Endothelial cell of umbilical vein (primary cell): Measurements from ENCODE around the gene MCU. TPM values are rescaled to one million over a fixed set of nuclear protein-coding genes. Genes with fewer than 3 reads are reported as not detected.

Experiments
- BruUV-seq: library from RNA; stranded (reverse); fragments of 400-500 nt; replicated peaks from 2 replicates; lab custom pipeline; 2021; lab: Mats Ljungman, UMichigan
- CTCF ChIA-PET: fragments of 300-600, 350-600 bp; sonication (Branson Sonifier 250); formaldehyde crosslinking; loops from one replicate; lab custom pipeline; 2021; ENCODE audit warnings: antibody characterized with exemption, inconsistent platforms; lab: Charles Lee
- POLR2A ChIA-PET: fragments of 300-600, 350-600 bp; sonication (Branson Sonifier 250); formaldehyde crosslinking; loops from one replicate; lab custom pipeline; 2021; ENCODE audit warnings: antibody characterized with exemption, inconsistent platforms; lab: Charles Lee
- DNase-seq: peaks from one replicate; pipeline ENCODE4 v3.0.0-alpha.2; 2011; ENCODE audit warnings: low read depth, low spot score
- FAIRE-seq: peaks from 2 replicates; lab custom pipeline; 2011; peaks lifted over from hg19 to GRCh38; lab: Jason Lieb, UNC
- H2AFZ ChIP-seq: 2 replicates; pipeline ENCODE4 v1.6.0; 2012; ENCODE audit warnings: low read depth, low read length, control low read depth, inconsistent platforms
- H3K27ac ChIP-seq: 2 replicates; pipeline ENCODE4 v1.5.1; 2011; ENCODE audit warnings: low read depth, mild to moderate bottlenecking, control low read depth, low read length, moderate library complexity; ENCODE audit not compliant: insufficient read depth
- H3K27me3 ChIP-seq, 2 experiments: 2 replicates each; pipeline versions ENCODE4 v1.6.0 to v1.6.1; 2011; ENCODE audit warnings: low read length in 2 of 2, mixed read lengths in 1 of 2; ENCODE audit not compliant: control insufficient read depth in 2 of 2, insufficient read depth in 2 of 2
- H3K36me3 ChIP-seq, 2 experiments: 2 replicates in 1 of 2; 3 replicates in 1 of 2; pipeline ENCODE4 v1.5.1; 2011; ENCODE audit warnings: low read length in 2 of 2, mild to moderate bottlenecking in 1 of 2, moderate library complexity in 1 of 2; ENCODE audit not compliant: control insufficient read depth in 2 of 2, insufficient read depth in 2 of 2; ENCODE audit errors: extremely low read depth in 1 of 2
- H3K4me1 ChIP-seq: 3 replicates; pipeline ENCODE4 v1.5.1; 2011; ENCODE audit warnings: mild to moderate bottlenecking, low read length; ENCODE audit not compliant: control insufficient read depth, insufficient read depth; ENCODE audit errors: extremely low read depth
- H3K4me2 ChIP-seq: 2 replicates; pipeline ENCODE4 v1.6.1; 2011; ENCODE audit warnings: low read length, control low read depth, mixed read lengths; ENCODE audit not compliant: insufficient read depth
- H3K4me3 ChIP-seq, 3 experiments: fragments of 200-600 bp in 1 of 3; sonication (generic), shearing (Covaris generic) in 1 of 3; replicated peaks in 1 of 3; 2 replicates each; pipeline ENCODE4 v1.5.1; 2011 to 2016; ENCODE audit warnings: control low read depth in 3 of 3, low read length in 3 of 3, mild to moderate bottlenecking in 2 of 3, inconsistent platforms in 1 of 3, low read depth in 1 of 3, moderate library complexity in 1 of 3; ENCODE audit not compliant: insufficient read depth in 1 of 3
- H3K79me2 ChIP-seq: 2 replicates; pipeline ENCODE4 v1.6.0; 2012; ENCODE audit warnings: low read length, inconsistent platforms; ENCODE audit not compliant: control insufficient read depth, insufficient read depth
- H3K9ac ChIP-seq: replicated peaks from 2 replicates; pipeline ENCODE3; 2011; ENCODE audit warnings: low read length, control low read depth; ENCODE audit not compliant: insufficient read depth; ENCODE audit errors: extremely low read depth
- H3K9me1 ChIP-seq: replicated peaks from 3 replicates; pipeline ENCODE4 v1.6.0; 2011; ENCODE audit warnings: mild to moderate bottlenecking, low read length; ENCODE audit not compliant: control insufficient read depth, insufficient read depth; ENCODE audit errors: extremely low read depth
- H3K9me3 ChIP-seq: replicated peaks from 2 replicates; pipeline ENCODE4 v1.5.1; 2012; ENCODE audit warnings: low read length, inconsistent platforms; ENCODE audit not compliant: control insufficient read depth, insufficient read depth
- H4K20me1 ChIP-seq: replicated peaks from 2 replicates; pipeline ENCODE3; 2011; ENCODE audit warnings: mild to moderate bottlenecking, low read length; ENCODE audit not compliant: control insufficient read depth, insufficient read depth; ENCODE audit errors: extremely low read depth
- CTCF ChIP-seq, 2 donors: IDR thresholded peaks; 1 replicate in 1 of 2; 2 replicates in 1 of 2; pipeline ENCODE4 v1.5.1; 2011; ENCODE audit warnings: low read length in 2 of 2, mild to moderate bottlenecking in 2 of 2, moderate library complexity in 2 of 2, control low read depth in 1 of 2, inconsistent platforms in 1 of 2, low read depth in 1 of 2; ENCODE audit not compliant: insufficient read depth in 1 of 2; ENCODE audit errors: extremely low read depth in 1 of 2
- EZH2 ChIP-seq: IDR thresholded peaks from 2 replicates; pipeline ENCODE4 v1.6.1; 2012; ENCODE audit warnings: borderline replicate concordance, low read depth, mild to moderate bottlenecking, moderate library complexity, low read length, inconsistent platforms; ENCODE audit not compliant: severe bottlenecking
- FOS ChIP-seq: IDR thresholded peaks from 2 replicates; pipeline ENCODE4 v1.6.1; 2011; ENCODE audit warnings: mild to moderate bottlenecking, low read length, moderate library complexity, borderline replicate concordance; ENCODE audit not compliant: insufficient read depth
- GATA2 ChIP-seq: IDR thresholded peaks from 2 replicates; pipeline ENCODE4 v1.7.0; 2011; ENCODE audit warnings: low read depth, mild to moderate bottlenecking, moderate library complexity, mixed read lengths, low read length; ENCODE audit not compliant: insufficient read length, insufficient read depth
- JUN ChIP-seq: IDR thresholded peaks from 2 replicates; pipeline ENCODE4 v1.6.1; 2011; ENCODE audit warnings: borderline replicate concordance, low read depth; ENCODE audit not compliant: insufficient read length, insufficient read depth
- MAX ChIP-seq: IDR thresholded peaks from 2 replicates; pipeline ENCODE4 v1.6.1; 2011; ENCODE audit not compliant: insufficient read depth, insufficient read length
- MYC ChIP-seq: IDR thresholded peaks from one replicate; pipeline ENCODE4 v1.6.1; 2011; ENCODE audit warnings: mild to moderate bottlenecking, low read depth, low read length
- POLR2A ChIP-seq: IDR thresholded peaks from 2 replicates; pipeline ENCODE4 v1.6.1; 2012; ENCODE audit warnings: low read depth, mild to moderate bottlenecking, control low read depth, low read length
- POLR2AphosphoS5 ChIP-seq: IDR thresholded peaks from 2 replicates; pipeline ENCODE4 v1.6.1; 2012; ENCODE audit warnings: low read depth, mild to moderate bottlenecking, control low read depth, low read length, moderate library complexity; ENCODE audit not compliant: insufficient read depth
- dilution Hi-C: fragments of 300-500 bp; cut with MboI; formaldehyde crosslinking; loops from one replicate; pipeline ENCODE4 v1.15.0; 2019; ENCODE audit warnings: low sequenced_read_pairs; ENCODE audit not compliant: extremely low pct_ligation_motif_present
- intact Hi-C: fragments of 100-400 bp; cut with micrococcal nuclease; formaldehyde crosslinking; loops from one replicate; pipeline ENCODE4 v1.10.0; 2022
- polyA plus RNA-seq, 4 experiments: library from polyadenylated mRNA; depleted of rRNA in 3 of 4; stranded (reverse) in 3 of 4; unstranded in 1 of 4; fragments of >200 nt; gene quantifications; 2 replicates each; pipeline versions ENCODE4 v1.2.1 to v1.2.3, GENCODE V29; 2011 to 2012; ENCODE audit warnings: missing spikeins in 1 of 4
- total RNA-seq: library from RNA; stranded (reverse); gene quantifications from 2 replicates; pipeline ENCODE4 v1.2.3, GENCODE V29; 2021

MCU gene
- total and polyA plus RNA-seq, 2 donors (not counting 3 experiments of a cell fraction or from before 2014, with no cell fraction given) = 25.2 to 37.2 TPM

- POLR2A ChIA-PET = no interaction called here
- dilution Hi-C loops = no loop called here
These were observed 191.9 kb downstream of the MCU start for GRCh38 chr10:72883861-72884260.

More at GRCh38 chr10:72883861-72884260, 191.9 kb downstream of the MCU start:
- H3K4me2 ChIP-seq = no peak overlapping the region
- BruUV-seq = no TSS peak
- no peaks in the 10 kb centered on the region for H3K27me3 ChIP-seq
- H3K79me2 ChIP-seq = no peaks in the 10 kb centered on the region
- no peaks in the 10 kb centered on the region for H4K20me1 ChIP-seq
- no peak overlapping the region for H3K9ac ChIP-seq
- CTCF ChIA-PET = no interaction called here
- peaks cover 25% of the 10 kb centered on the region for H3K4me1 ChIP-seq
- H3K9me1 ChIP-seq = no peaks in the 10 kb centered on the region
- no peaks in the 10 kb centered on the region for H3K36me3 ChIP-seq
- FAIRE-seq (no peak), DNase-seq (no peak)
- no peak overlapping the region for H2AFZ ChIP-seq
- no peak for TF ChIP-seq CTCF (IDR thresholded peaks at IDR 0.05; ENCODE audit: extremely low read depth in 1 of 2, insufficient read depth in 1 of 2, low read depth in 1 of 2, low read length in 2 of 2)
- TF ChIP-seq POLR2AphosphoS5 = no peak
- no peak for TF ChIP-seq MAX
- no peak for TF ChIP-seq FOS
- TF ChIP-seq POLR2A = no peak
- no peak for TF ChIP-seq JUN
- no peak for TF ChIP-seq EZH2
- no peak for TF ChIP-seq GATA2
- TF ChIP-seq MYC = no peak
- no peaks in the 10 kb centered on the region for H3K9me3 ChIP-seq
- H3K27ac ChIP-seq = no peak overlapping the region
- intact Hi-C loops = no loop called here
- no peak overlapping the region for H3K4me3 ChIP-seq
